Jurkat, Clone E6-1 (cell line): ENCODE measurements around the gene OR52N2.

Experiments used
- DNase-seq: peaks from one replicate; pipeline ENCODE4 v3.0.0-alpha.2; 2011; ENCODE audit warnings: low read depth, low spot score
- H3K4me3 ChIP-seq: 2 replicates; pipeline ENCODE4 v1.5.1; 2011; ENCODE audit warnings: mild to moderate bottlenecking, low read length, control low read depth, moderate library complexity

The OR52N2 gene

GRCh38 chr11:5865826-5866225 is 57.1 kb downstream of the OR52N2 start:
- no peak overlapping the region for H3K4me3 ChIP-seq
- no peak for DNase-seq
